Tibial artery (tissue), 4 donors: ENCODE measurements around the gene MEIS2.

Source experiments
- DNase-seq, 2 donors: peaks; one replicate each; pipeline ENCODE4 v3.0.0-alpha.2; 2019
- H3K27ac ChIP-seq, 2 donors: fragments of 200-600 bp; sonication (generic) in 1 of 2; 1 replicate in 1 of 2; 2 replicates in 1 of 2; pipeline ENCODE4 v1.5.1; 2018 to 2019; ENCODE audit warnings: mild to moderate bottlenecking in 1 of 2
- H3K27me3 ChIP-seq, 2 donors: fragments of 200-600 bp; sonication (generic) in 1 of 2; one replicate each; pipeline versions ENCODE4 v1.5.1 to v1.6.0; 2016 to 2019
- H3K36me3 ChIP-seq, 3 donors: fragments of 200-600 bp; sonication (generic) in 2 of 3; one replicate each; pipeline ENCODE4 v1.5.1; 2016 to 2019; ENCODE audit warnings: mild to moderate bottlenecking in 2 of 3
- H3K4me1 ChIP-seq, 4 donors: fragments of 200-600 bp; sonication (generic) in 2 of 4; 1 replicate in 3 of 4; 2 replicates in 1 of 4; pipeline ENCODE4 v1.5.1; 2016 to 2019
- H3K4me3 ChIP-seq, 2 donors: fragments of 200-600 bp; sonication (generic) in 1 of 2; 1 replicate in 1 of 2; 2 replicates in 1 of 2; pipeline ENCODE4 v1.5.1; 2018 to 2019; ENCODE audit warnings: mild to moderate bottlenecking in 2 of 2
- H3K9me3 ChIP-seq, 3 donors: fragments of 200-600 bp; sonication (generic) in 1 of 3; one replicate each; pipeline ENCODE4 v1.5.1; 2016 to 2019
- intact Hi-C: fragments of 100-400 bp; cut with DNase I; formaldehyde crosslinking; loops from one replicate; pipeline ENCODE4 v1.15.0; 2023; ENCODE audit warnings: low total_unique reads
- TF ChIP-seq, protein P1 (sequence below), 2 experiments: fragments of 200-600 bp in 1 of 2; fragments of 450-650 bp in 1 of 2; IDR thresholded peaks; one replicate each; pipeline ENCODE4 v1.5.1; 2017 to 2019; ENCODE audit warnings: antibody characterized with exemption in 2 of 2, mild to moderate bottlenecking in 1 of 2, moderate library complexity in 1 of 2

MEIS2 gene

GRCh38 chr15:37130356-37130755 is 30.0 kb upstream of the MEIS2 start:
- TF ChIP-seq, protein P1, sequence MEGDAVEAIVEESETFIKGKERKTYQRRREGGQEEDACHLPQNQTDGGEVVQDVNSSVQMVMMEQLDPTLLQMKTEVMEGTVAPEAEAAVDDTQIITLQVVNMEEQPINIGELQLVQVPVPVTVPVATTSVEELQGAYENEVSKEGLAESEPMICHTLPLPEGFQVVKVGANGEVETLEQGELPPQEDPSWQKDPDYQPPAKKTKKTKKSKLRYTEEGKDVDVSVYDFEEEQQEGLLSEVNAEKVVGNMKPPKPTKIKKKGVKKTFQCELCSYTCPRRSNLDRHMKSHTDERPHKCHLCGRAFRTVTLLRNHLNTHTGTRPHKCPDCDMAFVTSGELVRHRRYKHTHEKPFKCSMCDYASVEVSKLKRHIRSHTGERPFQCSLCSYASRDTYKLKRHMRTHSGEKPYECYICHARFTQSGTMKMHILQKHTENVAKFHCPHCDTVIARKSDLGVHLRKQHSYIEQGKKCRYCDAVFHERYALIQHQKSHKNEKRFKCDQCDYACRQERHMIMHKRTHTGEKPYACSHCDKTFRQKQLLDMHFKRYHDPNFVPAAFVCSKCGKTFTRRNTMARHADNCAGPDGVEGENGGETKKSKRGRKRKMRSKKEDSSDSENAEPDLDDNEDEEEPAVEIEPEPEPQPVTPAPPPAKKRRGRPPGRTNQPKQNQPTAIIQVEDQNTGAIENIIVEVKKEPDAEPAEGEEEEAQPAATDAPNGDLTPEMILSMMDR (IDR thresholded peaks at IDR 0.05) = no peak
- no peak overlapping the region for H3K4me3 ChIP-seq
- H3K9me3 ChIP-seq = no peaks in the 10 kb centered on the region
- DNase-seq = no peak
- intact Hi-C loops = loop anchor here (5.0 kb wide), 1 partner anchor 248 kb away; no protein-coding TSS in a partner anchor
- H3K4me1 ChIP-seq = no peaks in the 10 kb centered on the region
- peaks cover 0 to 3% of the 10 kb centered on the region in 2 donors for H3K27me3 ChIP-seq
- H3K36me3 ChIP-seq = no peaks in the 10 kb centered on the region
- no peak overlapping the region for H3K27ac ChIP-seq

DNA sequence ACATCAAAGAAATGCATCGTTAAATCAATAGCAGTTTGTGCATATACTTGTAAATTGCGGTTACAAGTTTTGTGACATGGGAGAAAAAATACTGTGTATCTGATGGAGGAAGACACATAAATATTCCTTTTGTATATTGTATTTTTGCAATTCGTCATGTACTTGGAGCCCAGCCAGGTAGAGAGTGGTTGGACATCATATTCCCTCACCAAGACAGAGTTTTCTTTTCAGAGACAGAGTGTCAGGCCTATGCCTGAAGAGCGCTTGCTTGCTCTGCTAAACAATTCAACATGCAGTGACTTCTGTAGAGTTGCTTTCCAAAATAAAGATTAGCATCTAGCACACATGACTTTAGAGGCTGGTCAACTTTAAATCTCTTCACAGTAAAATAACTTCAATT is 24.8 kb upstream of the MEIS2 start:
- intact Hi-C loops = no loop called here
- H3K27ac ChIP-seq = no peak overlapping the region
- H3K36me3 ChIP-seq = no peaks in the 10 kb centered on the region
- H3K9me3 ChIP-seq = no peaks in the 10 kb centered on the region
- no peak for DNase-seq
- H3K4me3 ChIP-seq = no peak overlapping the region
- no peaks in the 10 kb centered on the region for H3K27me3 ChIP-seq
- H3K4me1 ChIP-seq = no peaks in the 10 kb centered on the region
- TF ChIP-seq, protein P1 (IDR thresholded peaks at IDR 0.05) = no peak

GRCh38 chr15:37124331-37124730 is 24.0 kb upstream of the MEIS2 start:
- H3K27ac ChIP-seq = no peak overlapping the region

GRCh38 chr15:37122703-37123102 is 22.4 kb upstream of the MEIS2 start:
- DNase-seq = no peak
- no peaks in the 10 kb centered on the region for H3K4me1 ChIP-seq
- H3K4me3 ChIP-seq = no peak overlapping the region
- H3K27me3 ChIP-seq = no peaks in the 10 kb centered on the region
- TF ChIP-seq, protein P1 (IDR thresholded peaks at IDR 0.05) = no peak
- no peaks in the 10 kb centered on the region for H3K9me3 ChIP-seq
- no peak overlapping the region for H3K27ac ChIP-seq
- intact Hi-C loops = no loop called here
- no peaks in the 10 kb centered on the region for H3K36me3 ChIP-seq

More at GRCh38 chr15:37124331-37124730, 24.0 kb upstream of the MEIS2 start:
- intact Hi-C loops = no loop called here
- Histone ChIP-seq H3K9me3 (no peaks in the 10 kb centered on the region), H3K27me3 (no peaks in the 10 kb centered on the region), H3K4me1 (no peaks in the 10 kb centered on the region), H3K4me3 (no peak overlapping the region), H3K36me3 (no peaks in the 10 kb centered on the region)
- no peak for DNase-seq
- TF ChIP-seq, protein P1 (IDR thresholded peaks at IDR 0.05) = no peak

GRCh38 chr15:37121492-37121891 is 21.1 kb upstream of the MEIS2 start:
- Histone ChIP-seq H3K27ac (no peak overlapping the region), H3K9me3 (no peaks in the 10 kb centered on the region), H3K4me1 (no peaks in the 10 kb centered on the region), H3K36me3 (no peaks in the 10 kb centered on the region), H3K4me3 (no peak overlapping the region), H3K27me3 (no peaks in the 10 kb centered on the region)
- TF ChIP-seq, protein P1 (IDR thresholded peaks at IDR 0.05) = no peak
- no peak for DNase-seq
- intact Hi-C loops = no loop called here

DNA sequence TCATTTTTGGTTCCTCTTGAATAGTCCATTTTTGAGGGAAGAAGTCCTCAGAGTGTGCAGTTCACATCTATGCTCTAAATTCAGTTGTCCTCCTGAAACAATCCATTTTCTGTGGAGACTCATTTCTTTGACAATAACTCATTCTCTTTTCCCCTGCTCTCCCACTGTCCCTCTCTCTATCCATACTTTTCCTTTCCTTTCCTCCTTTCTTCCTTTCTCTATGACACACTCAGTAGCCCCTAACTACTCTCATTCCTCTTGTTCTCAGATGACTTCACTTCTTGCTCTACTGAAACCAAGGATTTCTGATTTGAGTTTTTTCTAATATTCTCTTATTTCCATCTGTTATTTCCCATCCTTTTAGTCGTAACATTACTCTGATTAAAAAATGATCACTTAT is 16.7 kb upstream of the MEIS2 start:
- Histone ChIP-seq H3K27ac (no peak overlapping the region), H3K36me3 (no peaks in the 10 kb centered on the region), H3K4me1 (no peaks in the 10 kb centered on the region), H3K4me3 (no peak overlapping the region), H3K27me3 (no peaks in the 10 kb centered on the region), H3K9me3 (no peaks in the 10 kb centered on the region)
- intact Hi-C loops = no loop called here
- TF ChIP-seq, protein P1 (IDR thresholded peaks at IDR 0.05) = no peak
- no peak for DNase-seq
